ENCODE results near the gene WDR37.

WDR37 gene

DNA sequence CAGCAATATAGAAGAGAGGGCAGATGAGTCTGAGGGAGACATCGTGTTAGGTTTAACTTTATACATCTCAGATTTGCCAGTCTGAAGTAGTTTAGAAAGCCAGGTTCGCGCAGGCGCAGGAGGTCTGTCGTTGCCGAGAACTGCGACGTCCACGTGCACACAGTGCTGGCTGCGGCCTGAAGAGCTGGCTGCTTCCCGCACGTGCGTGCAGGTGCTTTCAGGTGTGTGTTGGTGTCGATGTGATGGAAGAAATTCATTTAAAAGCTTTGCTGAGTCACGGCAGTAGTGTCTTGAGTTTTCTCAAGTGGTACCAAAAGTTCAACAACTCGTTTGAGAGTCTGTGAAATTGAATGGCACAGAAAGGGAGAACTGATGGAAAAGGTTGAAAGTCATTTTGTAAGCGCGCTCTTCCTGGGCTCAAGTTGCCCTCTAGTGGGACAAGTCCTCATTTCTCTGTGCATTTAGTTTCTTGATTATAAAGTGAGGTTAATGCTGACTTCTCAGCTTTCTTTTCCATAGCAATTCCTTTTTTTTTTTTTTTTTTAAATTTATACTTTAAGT, 18.6 kb downstream of the WDR37 start:
- DNase-seq: no peak

DNA sequence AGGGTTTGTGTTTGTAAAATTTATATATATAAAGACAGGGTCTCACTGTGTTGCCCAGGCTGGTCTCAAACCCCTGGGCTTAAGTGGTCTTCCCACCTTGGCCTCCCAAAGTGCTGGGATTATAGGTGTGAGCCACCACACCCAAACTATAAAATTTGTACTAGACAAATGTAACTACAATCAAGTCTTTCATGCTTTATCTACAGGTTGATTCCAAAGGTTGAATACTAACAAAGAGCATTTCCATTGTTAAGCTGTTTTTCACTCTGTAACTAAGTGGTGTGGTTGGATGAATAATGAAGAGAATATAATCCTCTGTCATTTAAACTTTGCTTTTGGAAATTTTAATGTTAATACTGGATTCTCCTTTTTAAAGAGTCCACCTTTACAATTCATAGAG, 22.5 kb downstream of the WDR37 start:
- DNase-seq: no peak

DNA sequence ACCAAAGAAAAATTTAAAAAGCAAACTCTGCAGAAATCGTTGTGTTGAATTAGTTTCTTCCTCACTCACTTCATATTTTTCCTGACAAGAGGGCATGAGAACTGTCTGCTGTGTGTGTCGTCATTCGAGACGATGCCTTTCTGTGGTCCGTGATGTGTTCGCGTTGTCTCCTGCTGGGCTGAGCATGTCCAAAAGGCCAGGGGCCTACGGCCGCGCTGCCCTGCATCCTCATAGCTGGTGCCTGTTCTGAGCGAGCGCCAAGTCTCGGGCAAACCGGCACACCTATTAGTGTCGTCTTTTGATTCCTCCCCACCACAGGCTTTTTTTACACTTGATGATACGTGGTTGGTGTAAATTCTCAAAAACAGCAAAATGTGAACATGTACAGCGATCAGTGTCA, 27.4 kb downstream of the WDR37 start:
- no peak for DNase-seq

DNA sequence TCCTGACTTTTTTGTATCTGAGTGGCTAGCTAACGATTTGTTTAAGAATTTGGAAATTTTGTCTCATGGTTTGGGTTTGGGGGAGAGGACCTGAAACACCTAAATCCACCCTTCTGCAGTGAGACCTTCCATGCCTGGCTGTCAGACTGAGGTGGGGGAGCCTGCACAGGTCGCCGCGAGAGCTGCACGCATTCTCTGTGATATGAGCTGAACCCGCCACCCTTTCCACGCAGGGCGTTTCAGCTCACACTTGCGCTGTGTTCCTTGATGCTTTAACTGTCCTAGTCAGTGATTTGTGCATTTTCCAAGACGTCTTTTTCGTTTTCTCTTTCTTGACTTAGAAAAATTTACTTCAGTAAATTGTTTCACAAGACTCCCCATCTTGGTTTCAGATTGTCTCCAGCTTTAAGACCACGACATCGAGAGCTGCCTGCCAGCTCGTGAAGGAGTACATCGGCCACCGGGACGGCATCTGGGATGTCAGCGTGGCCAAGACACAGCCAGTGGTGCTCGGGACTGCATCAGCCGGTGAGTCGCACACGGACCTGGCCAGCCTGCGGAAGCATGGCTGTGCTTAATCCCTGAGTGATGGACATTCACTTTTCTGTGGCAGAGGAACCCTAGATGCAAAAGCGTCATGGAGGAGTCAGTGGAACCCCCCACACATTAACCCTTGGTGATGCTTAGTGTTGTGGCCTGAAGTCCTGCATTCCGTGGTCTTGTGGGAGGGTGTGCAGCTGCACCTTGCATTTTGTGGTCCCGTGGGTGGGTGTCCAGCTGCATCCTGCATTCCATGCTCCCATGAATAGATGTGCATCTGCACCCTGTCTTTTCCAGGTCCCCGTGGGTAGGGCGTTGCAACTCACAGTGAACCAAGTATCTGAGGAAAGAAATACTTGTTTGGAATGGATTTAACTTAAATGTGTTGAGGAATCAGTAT, 28.1 kb downstream of the WDR37 start:
- no peak for DNase-seq

DNA sequence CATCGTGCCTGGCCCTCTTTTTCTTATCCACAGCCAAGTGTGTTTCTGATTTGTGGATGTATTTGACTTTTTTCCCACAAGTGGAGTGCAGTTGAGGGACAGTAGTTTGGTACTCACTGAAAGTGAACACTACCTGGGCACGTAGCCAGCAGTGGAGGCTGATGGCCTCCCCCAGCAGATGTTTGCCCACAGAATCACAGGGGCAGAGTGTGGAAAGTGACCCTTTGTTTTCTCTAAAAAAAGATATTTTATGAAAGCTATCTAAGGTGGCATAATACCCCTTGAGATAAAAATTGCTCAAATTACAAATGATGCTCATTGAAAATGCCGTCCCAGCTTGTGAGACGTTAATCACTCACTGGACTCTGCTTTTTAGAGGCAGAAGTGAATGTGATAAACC, 29.1 kb downstream of the WDR37 start:
- DNase-seq: no peak

DNA sequence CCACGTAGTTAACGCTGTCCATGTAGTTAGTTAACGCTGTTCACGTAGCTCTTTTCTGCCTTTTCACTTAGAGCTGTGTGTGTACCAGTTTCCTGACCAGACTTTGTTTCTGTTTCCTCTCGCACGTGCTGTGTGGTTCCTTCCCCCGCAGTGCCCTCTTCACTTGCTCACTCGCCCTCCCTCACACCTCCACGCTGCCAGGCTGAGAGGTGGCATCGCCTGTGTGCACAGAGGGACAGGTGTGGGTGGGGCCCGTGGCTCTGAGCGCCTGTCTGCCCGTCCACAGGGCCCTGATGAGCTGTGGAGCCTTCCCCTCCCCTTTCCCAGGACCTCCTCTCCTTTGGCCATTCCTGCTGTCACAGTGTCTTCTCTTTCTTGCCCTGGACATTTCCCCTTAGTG, 30.6 kb downstream of the WDR37 start:
- DNase-seq: no peak

DNA sequence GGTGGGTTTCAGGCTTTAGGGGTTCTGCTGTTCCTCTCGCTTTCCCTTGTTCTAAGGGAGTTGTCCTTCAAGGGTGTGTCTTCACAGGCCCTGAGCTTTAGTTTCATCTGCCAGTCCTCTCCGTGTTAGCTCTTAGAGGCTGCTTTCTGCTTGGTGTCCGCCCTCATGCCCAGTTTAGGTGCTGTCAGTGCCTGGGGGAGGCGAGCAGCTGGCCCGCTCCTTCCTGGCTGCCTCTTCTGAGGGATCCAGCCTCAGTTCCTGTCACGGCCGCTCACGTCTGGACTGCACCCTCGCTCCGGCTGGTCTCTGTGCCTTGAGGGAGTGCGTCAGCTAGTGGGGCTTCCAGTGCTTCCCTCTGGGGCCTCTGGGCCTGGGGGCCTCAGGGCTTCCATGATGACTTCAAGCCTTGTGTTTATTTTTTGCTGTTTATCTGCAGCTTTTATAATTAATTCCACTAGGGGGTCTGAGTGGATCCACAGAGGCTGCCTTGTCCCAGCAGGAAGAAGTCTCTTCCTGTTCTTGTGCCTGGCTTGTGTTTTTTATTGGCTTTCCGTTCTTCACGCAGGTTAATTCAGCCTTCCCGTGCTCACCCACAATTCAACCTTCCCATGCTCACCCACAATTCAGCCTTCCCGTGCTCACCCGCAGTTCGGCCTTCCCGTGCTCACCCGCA, 33.0 kb downstream of the WDR37 start:
- DNase-seq: no peak

DNA sequence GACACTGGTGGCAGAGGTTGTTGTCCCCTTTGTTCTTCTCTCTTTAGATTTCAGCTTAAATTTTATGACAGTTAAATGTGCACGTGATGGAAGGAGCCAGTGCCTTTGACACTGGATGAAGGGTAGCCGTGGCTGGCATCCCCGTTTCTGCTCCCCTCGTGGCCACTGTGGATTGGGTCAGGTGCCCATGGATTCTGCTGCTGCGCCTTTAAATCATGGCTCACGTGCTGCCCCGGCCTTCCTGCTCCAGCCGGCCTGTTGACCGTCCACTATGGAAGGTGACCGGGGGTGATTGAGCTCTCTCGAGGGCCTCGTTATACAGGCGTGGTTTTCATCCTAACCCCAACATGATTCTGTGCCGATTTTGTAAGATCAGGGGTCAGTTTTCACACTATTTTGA, 34.5 kb downstream of the WDR37 start:
- DNase-seq: no peak

DNA sequence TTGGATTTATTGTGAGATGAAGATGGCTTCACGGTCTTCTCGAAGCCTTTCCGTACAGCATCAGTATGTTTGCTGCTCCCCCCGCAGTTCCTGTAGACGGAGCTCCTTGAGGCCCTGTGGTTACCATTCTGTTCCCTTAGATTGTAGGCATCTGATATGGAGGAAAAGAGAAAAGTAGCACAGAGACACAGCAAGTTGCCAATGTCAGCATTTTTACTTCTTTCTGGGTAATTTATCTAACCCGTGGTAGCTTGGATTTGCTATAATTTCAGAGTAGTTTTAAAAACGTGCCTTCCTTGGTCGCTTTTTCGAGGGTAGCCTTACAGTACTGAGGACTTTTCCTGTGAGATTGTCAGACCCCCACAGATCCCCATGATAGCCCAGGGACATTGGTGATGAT, 37.5 kb downstream of the WDR37 start:
- DNase-seq: no peak

DNA sequence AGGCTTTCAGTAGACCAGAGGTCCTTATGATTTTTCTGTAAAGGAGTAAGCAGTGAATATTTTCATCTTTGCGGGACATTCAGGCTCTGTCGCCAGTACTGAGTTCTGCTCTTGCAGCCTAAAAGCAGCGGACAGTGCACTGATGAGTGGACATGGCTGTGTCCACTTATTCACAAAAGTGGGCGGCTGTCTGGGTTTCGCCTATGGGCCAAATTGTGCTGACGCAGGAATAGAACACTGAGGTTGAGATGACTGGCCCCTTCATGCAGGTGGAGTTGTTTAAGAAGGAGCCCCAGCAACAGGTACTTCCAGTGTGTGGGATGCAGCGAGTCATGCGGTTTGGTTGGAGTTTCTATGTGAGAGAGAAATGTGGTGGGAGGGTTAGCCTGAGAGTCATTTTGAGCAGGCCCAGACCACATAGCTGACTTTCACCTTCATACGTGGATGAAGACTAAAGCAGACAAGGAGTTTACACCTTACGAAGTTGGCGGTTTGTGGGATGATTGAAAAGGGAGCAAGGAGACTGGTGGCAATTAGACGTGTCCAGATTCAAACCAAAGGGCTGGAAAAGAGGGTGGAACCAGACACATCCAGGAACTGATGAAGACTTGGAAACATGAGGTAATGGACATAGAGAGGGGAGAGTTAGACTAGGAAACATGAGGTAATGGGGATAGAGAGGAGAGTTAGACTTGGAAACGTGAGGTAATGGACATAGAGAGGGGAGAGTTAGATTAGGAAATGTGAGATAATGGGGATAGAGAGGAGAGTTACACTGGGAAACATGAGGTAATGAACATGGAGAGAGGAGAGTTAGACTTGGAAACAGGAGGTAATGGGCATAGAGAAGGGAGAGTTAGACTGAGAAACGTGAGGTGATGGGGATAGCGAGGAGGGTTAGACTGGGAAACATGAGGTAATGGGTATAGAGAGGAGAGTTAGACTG, 38.2 kb downstream of the WDR37 start:
- DNase-seq: no peak

DNA sequence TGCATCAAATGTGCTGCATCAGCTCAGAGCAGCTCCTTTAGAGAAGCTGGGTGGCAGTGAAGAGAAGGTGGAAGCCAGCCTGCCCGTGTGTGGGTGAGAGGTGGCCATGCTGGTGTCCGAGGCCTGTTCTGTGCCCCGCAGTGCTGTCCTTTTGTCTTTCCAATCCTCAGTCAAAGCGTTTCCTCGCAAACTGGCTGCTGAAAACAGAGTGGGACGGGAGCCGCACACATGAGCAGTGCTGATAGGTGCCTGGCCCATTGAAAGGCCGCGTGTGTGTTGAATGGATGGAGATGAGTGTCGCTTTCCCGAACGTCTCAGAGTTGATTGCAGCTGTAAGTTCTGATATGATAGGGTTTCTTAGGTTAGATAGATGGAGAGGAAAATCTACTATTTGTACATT, 39.3 kb downstream of the WDR37 start:
- DNase-seq: no peak

DNA sequence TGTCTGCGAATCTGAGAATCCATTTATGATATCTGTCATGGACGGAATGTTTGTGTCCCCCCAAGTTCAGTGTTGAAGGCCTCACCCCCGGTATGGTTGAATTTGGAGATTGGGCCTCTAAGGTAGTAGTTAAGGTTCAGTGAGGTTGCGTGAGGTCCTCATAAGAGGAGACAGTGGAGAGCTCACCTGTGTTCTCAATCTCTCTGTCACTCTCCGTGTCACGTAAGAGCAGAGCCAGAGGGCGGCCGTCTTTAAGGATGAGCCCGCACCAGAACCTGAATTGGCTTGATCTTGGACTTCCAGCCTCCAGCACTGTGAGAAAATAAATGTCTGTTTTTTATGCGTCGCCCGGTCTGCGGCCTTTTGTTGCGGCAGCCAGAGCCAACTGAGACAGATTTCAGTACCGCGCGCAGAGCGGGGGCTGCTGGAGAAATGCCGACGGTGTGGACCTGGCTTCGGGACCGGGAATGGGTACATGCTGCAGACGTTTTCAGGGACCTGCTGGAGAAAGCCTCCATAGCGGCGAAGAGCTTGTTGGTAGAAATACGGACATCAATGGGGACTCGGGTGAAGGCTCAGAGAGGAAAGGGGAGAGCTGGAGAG, 40.2 kb downstream of the WDR37 start:
- no peak for DNase-seq

DNA sequence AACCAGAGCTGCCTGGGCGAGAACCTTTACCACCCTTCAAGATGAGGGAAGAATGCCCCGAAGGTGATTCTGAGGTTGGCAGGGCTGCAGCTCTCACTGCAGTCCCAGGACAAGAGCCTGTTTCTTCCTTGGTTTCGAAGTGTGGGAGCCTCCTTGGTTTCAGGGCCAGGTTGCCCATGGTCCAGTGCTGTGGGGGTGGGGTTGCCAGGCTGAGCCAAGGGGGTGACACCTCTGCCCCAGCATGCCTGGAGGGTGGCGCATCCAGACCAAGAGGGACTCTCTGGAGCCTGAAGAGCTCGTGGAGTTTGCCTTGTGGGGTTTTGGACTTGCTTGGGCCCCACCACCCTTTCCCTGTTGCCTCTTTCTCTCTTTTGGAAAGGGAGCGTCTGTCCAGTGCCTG, 41.3 kb downstream of the WDR37 start:
- no peak for DNase-seq

DNA sequence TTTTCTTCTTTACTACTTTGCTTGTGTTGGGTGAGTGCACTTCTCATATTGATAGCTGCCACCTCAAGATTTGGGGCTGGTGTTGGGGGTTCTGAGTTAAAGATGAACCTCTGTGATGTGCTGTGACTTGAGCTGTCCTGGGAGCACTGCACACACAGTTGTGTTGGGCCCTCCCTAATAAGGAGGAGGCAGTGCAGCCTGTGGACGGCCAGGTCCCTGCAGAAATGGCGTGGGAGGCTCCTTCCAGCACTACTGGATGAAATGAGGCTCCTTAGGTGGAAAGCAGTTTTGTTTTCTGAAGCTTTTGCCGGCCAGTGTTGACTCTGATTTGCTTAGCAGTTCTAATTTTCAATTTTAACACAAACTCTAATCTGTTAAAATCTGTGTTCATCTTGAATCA, 44.0 kb downstream of the WDR37 start:
- DNase-seq: no peak

DNA sequence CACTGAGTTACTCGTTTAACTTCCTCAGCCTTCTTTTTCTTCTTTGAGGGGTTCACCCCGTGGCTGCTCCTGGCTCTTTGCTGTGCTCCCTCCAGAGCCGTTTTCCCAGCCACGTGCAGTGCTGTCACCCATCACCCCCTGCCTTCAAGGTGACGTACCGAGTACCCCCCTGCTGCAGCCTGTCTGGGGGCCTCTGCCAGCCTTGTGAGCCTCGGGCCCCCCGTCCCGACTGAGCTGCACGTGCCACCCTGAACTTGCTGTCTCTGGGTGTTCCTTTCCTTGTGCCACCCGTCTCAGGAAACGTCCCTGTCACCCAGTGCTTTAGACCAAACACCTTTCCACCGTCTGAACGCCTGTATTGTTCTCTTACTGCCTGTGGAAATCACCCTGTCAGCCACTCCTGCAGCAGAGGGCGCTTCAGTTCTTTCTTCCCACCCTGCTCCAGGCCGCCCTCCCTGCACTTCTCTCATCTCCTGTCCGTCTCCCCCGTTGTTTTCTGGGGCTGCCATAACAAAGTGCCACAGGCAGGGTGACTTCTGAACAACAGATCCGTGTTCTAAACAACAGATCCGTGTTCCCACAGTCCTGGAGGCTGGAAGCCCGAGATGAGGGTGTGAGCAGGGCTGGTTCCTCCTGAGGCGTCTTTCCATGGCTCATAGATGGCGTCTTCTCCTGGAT, 44.6 kb downstream of the WDR37 start:
- DNase-seq: no peak

DNA sequence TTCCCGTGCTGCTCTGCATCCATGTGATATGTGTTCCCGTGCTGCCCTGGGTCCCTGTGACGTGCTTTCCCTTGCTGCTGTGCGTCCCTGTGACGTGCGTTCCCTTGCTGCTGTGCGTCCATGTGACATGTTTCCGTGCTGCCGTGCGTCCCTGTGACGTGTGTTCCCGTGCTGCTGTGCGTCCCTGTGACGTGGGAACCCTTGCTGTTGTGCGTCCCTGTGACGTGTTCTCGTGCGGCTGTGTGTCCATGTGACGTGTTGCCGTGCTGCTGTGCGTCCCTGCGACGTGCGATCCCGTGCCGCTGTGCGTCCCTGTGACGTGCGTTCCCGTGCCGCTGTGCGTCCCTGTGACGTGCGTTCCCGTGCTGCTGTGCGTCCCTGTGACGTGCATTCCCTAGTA, 45.8 kb downstream of the WDR37 start:
- DNase-seq: no peak

DNA sequence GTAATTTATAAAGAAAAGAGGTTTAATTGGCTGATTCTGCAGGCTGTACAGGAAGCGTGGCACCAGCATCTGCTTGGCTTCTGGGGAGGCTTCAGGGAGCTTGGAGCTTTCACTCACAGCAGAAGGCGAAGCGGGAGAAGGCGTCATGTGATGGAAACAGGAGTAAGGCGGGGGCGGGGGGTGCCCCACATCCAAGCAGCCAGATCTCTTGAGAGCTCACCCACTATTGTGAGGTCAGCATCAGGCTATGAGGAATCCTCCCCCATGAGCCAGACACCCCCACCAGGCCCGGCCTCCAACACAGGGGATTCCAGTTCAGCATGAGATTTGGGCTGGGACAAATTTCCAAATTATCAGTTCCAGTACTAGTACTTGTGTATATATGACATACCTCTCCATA, 46.2 kb downstream of the WDR37 start:
- DNase-seq: no peak

DNA sequence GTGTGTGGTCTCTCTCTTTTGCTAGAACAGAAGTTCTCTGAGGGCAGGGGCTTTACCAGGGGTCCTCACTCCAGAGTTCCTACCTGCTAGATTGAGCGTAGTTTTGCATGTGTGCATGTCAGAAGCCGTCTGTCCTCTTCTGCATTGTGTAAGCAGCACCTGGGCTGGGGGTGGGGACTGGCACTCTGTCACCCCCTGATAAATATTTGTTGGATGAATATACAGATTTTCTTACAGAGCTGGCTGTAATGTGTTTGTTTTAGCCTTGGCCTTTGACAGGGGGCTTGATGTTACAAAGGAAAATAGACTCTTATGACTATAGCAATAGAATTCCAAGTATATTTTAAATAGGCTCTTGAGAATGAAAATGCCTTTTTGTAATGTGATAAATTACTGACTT, 46.6 kb downstream of the WDR37 start:
- no peak for DNase-seq

DNA sequence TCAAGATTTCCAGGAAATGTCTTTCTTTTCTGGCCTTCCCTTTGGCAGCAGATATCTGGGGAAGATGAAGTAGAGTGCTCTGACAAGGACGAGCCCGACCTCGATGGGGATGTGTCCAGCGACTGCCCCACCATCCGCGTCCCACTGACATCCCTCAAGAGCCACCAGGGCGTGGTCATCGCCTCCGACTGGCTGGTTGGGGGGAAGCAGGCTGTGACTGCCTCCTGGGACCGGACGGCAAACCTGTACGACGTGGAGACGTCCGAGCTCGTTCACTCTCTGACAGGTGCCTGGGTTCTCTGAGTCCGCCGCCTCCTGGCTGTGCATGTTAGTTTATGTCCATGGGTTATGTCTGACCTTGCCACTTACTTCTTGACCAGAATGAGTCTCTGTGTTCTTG, 47.4 kb downstream of the WDR37 start:
- DNase-seq: no peak

DNA sequence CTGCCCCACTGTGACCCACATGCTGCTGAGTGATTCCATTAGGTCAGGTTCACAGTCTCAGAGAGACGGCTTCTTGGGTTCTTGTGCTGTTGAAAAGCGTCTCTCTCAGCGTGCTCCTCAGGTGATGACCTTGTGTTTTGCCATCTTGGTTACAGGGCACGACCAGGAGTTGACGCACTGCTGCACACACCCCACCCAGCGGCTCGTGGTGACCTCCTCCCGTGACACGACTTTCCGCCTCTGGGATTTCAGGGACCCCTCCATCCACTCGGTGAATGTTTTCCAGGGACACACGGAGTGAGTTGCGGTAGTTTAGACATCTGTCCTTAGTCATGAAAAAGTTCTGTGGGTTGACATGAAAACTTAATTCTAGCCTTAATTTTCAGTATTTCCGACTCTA, 48.8 kb downstream of the WDR37 start:
- no peak for DNase-seq

DNA sequence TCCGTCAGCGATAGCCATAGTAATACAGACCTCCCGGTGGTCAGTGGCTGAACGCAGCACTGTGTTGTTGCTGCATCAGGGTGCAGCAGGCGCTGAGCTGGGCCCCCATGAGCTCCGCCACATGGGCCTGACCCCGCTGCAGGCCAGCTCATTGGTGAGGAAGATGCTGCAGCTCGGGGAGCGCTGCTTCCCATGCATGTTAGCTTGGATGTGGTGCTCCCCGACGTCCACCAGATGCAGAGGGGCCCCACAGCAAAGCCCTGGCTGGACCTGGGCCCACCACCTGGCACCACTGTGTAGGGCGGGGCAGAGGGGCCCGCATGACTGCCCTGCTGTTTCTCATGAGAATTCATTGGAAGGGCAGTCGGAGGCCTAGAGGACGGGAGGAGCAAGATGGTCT, 50.8 kb downstream of the WDR37 start:
- no peak for DNase-seq

DNA sequence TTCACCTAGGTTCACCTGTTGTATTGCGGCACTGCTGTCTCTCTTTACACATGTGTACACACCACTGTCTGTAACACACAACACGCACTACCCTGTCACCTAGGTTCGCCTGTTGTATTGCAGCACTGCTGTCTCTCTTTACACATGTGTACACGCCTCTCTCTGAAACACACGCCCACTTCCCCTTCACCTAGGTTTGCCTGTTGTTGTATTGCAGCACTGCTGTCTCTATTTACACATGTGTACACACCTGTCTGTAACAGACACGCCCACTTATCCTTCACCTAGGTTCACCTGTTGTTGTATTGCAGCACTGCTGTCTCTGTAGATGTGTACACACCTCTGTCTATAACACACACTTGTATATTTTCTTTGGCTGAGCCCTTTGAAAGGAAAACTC, 51.5 kb downstream of the WDR37 start:
- no peak for DNase-seq

Data from activated CD4-positive, alpha-beta T cell treated with anti-CD3 and anti-CD28 coated beads, Interleukin-2, amount 50 U/mL, for 1 hour (primary cell).